Lower lobe of right lung (tissue), 2 donors: ENCODE measurements around the gene DOHH. TPM values are rescaled to one million over a fixed set of nuclear protein-coding genes. Genes with fewer than 3 reads are reported as not detected.

Experiments
- ATAC-seq, 2 donors: fragments of 200-7000 bp; cut with Tn5 transposase; one replicate each; pipeline ENCODE4 v1.9.1; 2020 to 2022; ENCODE audit warnings: mild to moderate bottlenecking in 2 of 2, moderate library complexity in 2 of 2
- DNase-seq: peaks from one replicate; pipeline ENCODE4 v3.0.0-alpha.2; 2020
- H3K27ac ChIP-seq: fragments of 200-600 bp; one replicate; pipeline ENCODE4 v1.8.0; 2022
- H3K27me3 ChIP-seq: fragments of 200-600 bp; one replicate; pipeline ENCODE4 v1.8.0; 2022; ENCODE audit warnings: low read depth
- H3K36me3 ChIP-seq: fragments of 200-600 bp; one replicate; pipeline ENCODE4 v1.8.0; 2022; ENCODE audit warnings: mild to moderate bottlenecking
- H3K4me1 ChIP-seq: fragments of 200-600 bp; one replicate; pipeline ENCODE4 v1.8.0; 2022
- H3K4me3 ChIP-seq: fragments of 200-600 bp; one replicate; pipeline ENCODE4 v1.8.0; 2022; ENCODE audit warnings: mild to moderate bottlenecking
- H3K9me3 ChIP-seq: fragments of 200-600 bp; one replicate; pipeline ENCODE4 v1.8.0; 2022
- intact Hi-C: fragments of 100-400 bp; cut with DNase I; formaldehyde crosslinking; loops from one replicate; pipeline ENCODE4 v1.11.0; 2022
- total RNA-seq: library from RNA; stranded (reverse); fragmentation: NEBNext Ultra II Directional; extraction: Animal tissue kit (Norgen Biotek cat#: 25700); gene quantifications from one replicate; pipeline ENCODE4 v1.2.1, GENCODE V29; 2021
- TF ChIP-seq, protein P1 (sequence below): fragments of 200-600 bp; IDR thresholded peaks from one replicate; pipeline ENCODE4 v1.8.0; 2022; ENCODE audit warnings: antibody characterized with exemption, mild to moderate bottlenecking
- donor health status: DM: no; HTN: yes; CAD: no; lungs with severe emphysema.

Gene DOHH
- total RNA-seq, 1 donor from 2014 or later: 9.9 TPM

DNA sequence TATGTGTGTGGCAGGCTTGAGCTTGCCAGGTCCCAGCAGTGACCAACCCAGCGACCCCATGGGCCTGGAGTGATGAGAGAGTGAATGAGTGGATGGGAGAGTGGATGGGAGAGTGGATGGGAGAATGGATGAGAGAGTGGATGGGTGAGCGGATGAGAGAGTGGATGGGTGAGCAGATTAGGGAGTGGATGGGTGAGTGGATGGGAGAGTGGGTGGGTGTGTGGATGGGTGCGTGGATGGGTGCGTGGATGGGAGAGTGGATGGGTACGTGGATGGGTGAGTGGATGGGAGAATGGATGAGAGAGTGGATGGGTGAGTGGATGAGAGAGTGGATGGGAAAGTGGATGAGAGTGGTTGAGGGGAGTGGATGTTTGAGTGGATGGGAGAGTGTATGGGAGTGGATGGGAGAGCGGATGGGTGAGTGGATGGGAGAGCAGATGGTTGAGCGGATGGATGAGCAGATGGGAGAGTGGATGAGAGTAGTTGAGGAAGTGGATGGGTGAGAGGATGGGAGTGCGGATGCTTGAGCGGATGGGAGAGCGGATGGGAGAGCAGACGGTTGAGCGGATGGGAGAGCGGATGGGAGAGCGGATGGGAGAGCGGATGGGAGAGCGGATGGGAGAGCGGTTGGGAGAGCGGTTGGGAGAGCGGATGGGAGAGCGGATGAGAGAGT lies 28.2 kb upstream of the DOHH start:
- intact Hi-C loops: no loop called here
- peaks cover 76% of the 10 kb centered on the region for H3K36me3 ChIP-seq
- H3K27ac ChIP-seq: no peak overlapping the region
- H3K9me3 ChIP-seq: no peaks in the 10 kb centered on the region
- ATAC-seq: no peak
- H3K4me1 ChIP-seq: no peaks in the 10 kb centered on the region
- H3K4me3 ChIP-seq: no peak overlapping the region
- DNase-seq: no peak
- TF ChIP-seq, protein P1, sequence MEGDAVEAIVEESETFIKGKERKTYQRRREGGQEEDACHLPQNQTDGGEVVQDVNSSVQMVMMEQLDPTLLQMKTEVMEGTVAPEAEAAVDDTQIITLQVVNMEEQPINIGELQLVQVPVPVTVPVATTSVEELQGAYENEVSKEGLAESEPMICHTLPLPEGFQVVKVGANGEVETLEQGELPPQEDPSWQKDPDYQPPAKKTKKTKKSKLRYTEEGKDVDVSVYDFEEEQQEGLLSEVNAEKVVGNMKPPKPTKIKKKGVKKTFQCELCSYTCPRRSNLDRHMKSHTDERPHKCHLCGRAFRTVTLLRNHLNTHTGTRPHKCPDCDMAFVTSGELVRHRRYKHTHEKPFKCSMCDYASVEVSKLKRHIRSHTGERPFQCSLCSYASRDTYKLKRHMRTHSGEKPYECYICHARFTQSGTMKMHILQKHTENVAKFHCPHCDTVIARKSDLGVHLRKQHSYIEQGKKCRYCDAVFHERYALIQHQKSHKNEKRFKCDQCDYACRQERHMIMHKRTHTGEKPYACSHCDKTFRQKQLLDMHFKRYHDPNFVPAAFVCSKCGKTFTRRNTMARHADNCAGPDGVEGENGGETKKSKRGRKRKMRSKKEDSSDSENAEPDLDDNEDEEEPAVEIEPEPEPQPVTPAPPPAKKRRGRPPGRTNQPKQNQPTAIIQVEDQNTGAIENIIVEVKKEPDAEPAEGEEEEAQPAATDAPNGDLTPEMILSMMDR: no peak
- no peaks in the 10 kb centered on the region for H3K27me3 ChIP-seq

DNA sequence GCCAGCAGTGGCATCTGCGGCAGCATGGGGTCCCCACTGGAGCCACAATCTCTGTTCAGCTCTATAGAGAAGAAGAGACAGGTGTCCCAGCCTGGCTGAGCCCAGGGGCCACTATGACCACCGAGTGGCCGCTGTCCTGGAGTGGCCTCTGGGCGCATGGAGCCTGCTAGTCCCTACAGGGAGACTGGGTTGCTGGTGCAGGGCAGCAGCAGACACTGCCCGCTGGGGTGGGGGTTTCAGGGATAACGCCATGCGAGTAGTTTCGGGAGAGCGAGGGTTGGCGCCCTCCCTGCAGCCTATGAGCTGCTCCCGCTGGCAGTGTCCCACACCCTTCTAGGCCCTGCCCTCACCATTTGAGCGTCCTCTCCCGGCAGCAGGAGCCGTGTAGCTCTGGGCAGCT lies 27.6 kb upstream of the DOHH start:
- no peaks in the 10 kb centered on the region for H3K9me3 ChIP-seq
- H3K4me1 ChIP-seq: no peaks in the 10 kb centered on the region
- H3K36me3 ChIP-seq: peaks cover 76% of the 10 kb centered on the region
- DNase-seq (no peak), ATAC-seq (no peak)
- H3K27me3 ChIP-seq: no peaks in the 10 kb centered on the region
- intact Hi-C loops: no loop called here
- H3K4me3 ChIP-seq: no peak overlapping the region
- TF ChIP-seq, protein P1: no peak
- H3K27ac ChIP-seq: no peak overlapping the region

DNA sequence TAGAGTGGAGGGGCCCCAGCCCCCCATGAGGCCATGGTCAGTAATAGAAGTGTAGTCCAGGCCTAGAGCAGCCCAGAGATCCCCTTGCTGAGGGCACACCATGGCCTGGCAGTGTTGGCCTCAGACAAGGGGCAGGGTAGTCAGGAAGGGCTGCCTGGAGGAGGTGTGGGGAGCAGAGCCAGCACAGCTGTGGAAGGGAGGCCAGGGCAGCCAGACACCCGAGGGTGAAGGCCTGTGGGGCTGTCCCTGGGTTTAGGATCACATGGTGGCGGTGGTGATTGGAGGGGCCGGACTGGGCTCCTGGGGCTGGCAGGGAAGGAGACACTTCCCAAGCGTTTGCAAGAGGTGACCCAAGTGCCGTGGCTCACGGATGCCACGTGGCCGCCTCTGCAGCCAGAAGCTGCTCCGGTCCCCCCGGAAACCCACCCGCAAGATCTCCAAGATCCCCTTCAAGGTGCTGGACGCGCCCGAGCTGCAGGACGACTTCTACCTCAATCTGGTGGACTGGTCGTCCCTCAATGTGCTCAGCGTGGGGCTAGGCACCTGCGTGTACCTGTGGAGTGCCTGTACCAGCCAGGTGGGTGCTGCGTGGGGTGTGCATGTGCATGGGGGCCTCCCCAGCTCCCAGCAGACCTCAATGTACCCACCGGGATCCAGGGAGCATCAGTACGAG lies 26.9 kb upstream of the DOHH start:
- intact Hi-C loops: no loop called here
- no peak overlapping the region for H3K4me3 ChIP-seq
- TF ChIP-seq, protein P1: no peak
- ATAC-seq: no peak
- no peaks in the 10 kb centered on the region for H3K9me3 ChIP-seq
- no peaks in the 10 kb centered on the region for H3K27me3 ChIP-seq
- no peaks in the 10 kb centered on the region for H3K4me1 ChIP-seq
- peaks cover 76% of the 10 kb centered on the region for H3K36me3 ChIP-seq
- H3K27ac ChIP-seq: no peak overlapping the region
- no peak for DNase-seq

DNA sequence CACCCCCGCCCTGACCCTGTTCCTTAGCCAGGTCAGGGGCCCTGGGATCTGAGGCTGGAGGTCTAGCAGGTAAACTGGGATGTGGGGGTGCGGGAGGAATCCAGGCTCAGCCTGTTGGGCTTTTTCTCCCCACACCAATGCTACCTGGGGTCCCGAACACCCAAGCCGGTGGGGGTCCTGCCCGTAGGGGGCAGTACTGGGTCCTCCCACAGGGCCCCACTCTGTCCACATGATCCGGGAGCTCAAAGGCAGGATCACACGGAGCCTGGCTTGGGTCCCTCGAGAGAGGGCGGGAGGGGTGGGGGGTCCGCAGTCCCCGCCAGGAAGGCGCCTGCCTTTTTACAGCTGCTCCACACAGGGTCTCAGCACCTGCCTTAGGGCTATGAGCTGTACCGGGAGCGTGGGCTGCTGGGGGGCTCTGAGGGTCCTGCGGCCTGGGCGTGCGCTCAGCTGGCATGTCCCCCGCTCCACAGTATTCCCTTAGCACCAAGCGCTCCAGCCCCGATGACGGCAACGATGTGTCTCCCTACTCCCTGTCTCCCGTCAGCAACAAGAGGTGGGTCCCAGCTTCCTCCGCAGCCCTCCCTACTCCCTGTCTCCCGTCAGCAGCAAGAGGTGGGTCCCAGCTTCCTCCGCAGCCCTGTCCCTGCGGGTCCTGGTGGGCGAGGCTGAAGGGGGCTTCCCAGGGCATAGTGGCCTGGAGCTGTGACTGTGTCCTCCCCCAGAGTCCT lies 26.2 kb upstream of the DOHH start:
- Histone ChIP-seq H3K4me1 (no peaks in the 10 kb centered on the region), H3K4me3 (no peak overlapping the region), H3K9me3 (no peaks in the 10 kb centered on the region), H3K36me3 (peaks cover 74% of the 10 kb centered on the region), H3K27me3 (no peaks in the 10 kb centered on the region), H3K27ac (no peak overlapping the region)
- intact Hi-C loops: no loop called here
- DNase-seq: no peak
- no peak for ATAC-seq
- TF ChIP-seq, protein P1: peak; percentile 9

DNA sequence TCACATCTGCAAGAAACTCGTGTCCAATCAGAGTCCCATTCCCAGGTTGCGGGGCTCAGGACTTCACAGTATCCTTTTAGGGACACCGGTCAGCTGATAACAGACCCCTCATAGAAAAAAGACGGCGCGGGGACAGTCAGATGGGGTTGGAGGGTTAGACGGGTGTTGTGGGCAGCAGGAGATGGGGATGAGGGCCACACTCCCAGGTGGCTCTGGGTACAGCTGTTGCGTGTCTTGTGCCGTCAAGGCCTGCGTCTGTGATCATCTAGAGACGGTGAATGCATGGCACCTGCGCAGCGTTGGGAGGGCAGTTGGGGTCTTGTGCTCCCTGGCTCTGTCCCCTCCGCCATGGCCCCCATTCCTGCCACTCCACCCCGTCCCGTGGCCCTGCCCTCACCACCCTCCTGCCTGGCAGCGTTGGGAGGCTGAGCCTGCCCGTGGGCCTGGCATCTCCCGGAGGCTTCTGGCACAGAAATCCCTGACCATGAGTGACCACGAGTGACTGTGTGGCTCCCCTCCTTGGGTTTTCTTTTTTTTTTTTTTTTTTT lies 24.5 kb upstream of the DOHH start:
- Histone ChIP-seq H3K4me1 (no peaks in the 10 kb centered on the region), H3K4me3 (no peak overlapping the region), H3K27ac (no peak overlapping the region), H3K27me3 (no peaks in the 10 kb centered on the region), H3K9me3 (no peaks in the 10 kb centered on the region), H3K36me3 (peaks cover 67% of the 10 kb centered on the region)
- TF ChIP-seq, protein P1: no peak
- ATAC-seq (no peak), DNase-seq (no peak)
- intact Hi-C loops: no loop called here
